Measurements from ENCODE around the gene DDR1.

DNA sequence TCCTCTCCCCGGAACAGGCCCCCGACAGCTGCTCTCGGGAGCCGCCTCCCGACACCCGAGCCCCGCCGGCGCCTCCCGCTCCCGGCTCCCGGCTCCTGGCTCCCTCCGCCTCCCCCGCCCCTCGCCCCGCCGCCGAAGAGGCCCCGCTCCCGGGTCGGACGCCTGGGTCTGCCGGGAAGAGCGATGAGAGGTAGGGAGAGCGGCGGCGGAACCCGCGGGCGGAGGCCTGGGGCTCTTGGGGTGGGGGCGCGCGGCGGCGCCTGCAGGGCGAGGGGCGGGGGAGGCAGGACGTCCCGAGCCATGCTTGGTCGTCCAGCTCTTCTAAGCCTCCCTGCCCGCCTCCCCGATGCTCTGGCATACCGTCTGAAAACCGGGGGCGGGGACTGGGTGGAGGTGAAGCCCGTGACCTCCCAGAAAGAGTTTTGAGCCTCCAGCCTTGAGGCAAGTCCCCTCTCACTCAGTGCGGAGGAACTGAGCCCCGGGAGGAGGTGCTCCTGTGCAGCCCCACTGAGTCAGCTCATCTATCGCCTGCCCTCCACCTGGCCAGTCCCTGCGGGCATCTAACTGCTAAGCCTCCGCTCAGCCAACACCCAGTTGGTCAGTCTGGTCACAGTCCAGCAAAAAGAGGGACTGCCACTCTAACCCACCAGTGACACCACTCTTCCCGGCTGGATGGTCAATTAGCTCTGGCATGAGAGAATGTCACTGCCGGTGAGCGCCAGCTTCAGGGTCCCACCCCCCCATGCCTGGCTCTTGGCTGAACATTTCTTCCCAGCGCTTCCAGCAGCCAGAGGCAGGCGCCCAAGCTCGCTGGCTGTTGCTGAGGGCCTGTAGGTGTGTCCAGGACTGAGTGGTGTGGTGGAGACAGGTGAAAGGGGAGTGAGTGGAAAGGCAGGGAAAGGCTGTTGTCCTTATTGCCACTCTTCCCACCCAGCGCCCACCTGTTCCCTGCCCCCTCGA, 482 bp downstream of the DDR1 start:
- TF ChIP-seq TCF7 (CRISPR knock-in tag; IDR thresholded peaks at IDR 0.05; ENCODE audit: low read depth): no peak
- TF ChIP-seq, protein P1, sequence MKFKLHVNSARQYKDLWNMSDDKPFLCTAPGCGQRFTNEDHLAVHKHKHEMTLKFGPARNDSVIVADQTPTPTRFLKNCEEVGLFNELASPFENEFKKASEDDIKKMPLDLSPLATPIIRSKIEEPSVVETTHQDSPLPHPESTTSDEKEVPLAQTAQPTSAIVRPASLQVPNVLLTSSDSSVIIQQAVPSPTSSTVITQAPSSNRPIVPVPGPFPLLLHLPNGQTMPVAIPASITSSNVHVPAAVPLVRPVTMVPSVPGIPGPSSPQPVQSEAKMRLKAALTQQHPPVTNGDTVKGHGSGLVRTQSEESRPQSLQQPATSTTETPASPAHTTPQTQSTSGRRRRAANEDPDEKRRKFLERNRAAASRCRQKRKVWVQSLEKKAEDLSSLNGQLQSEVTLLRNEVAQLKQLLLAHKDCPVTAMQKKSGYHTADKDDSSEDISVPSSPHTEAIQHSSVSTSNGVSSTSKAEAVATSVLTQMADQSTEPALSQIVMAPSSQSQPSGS (CRISPR knock-in tag; IDR thresholded peaks at IDR 0.05; ENCODE audit: borderline replicate concordance, low read depth): no peak
- TF ChIP-seq FOXK1 (CRISPR knock-in tag; IDR thresholded peaks at IDR 0.05): no peak
- TF ChIP-seq, protein P2, sequence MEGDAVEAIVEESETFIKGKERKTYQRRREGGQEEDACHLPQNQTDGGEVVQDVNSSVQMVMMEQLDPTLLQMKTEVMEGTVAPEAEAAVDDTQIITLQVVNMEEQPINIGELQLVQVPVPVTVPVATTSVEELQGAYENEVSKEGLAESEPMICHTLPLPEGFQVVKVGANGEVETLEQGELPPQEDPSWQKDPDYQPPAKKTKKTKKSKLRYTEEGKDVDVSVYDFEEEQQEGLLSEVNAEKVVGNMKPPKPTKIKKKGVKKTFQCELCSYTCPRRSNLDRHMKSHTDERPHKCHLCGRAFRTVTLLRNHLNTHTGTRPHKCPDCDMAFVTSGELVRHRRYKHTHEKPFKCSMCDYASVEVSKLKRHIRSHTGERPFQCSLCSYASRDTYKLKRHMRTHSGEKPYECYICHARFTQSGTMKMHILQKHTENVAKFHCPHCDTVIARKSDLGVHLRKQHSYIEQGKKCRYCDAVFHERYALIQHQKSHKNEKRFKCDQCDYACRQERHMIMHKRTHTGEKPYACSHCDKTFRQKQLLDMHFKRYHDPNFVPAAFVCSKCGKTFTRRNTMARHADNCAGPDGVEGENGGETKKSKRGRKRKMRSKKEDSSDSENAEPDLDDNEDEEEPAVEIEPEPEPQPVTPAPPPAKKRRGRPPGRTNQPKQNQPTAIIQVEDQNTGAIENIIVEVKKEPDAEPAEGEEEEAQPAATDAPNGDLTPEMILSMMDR (IDR thresholded peaks at IDR 0.05): no peak
- no peak for TF ChIP-seq TEAD1 (CRISPR knock-in tag; IDR thresholded peaks at IDR 0.05)
- no peak for TF ChIP-seq ETV6 (CRISPR knock-in tag; IDR thresholded peaks at IDR 0.05)
- TF ChIP-seq ZNF416 (CRISPR knock-in tag; IDR thresholded peaks at IDR 0.05): no peak
- TF ChIP-seq, protein P3, sequence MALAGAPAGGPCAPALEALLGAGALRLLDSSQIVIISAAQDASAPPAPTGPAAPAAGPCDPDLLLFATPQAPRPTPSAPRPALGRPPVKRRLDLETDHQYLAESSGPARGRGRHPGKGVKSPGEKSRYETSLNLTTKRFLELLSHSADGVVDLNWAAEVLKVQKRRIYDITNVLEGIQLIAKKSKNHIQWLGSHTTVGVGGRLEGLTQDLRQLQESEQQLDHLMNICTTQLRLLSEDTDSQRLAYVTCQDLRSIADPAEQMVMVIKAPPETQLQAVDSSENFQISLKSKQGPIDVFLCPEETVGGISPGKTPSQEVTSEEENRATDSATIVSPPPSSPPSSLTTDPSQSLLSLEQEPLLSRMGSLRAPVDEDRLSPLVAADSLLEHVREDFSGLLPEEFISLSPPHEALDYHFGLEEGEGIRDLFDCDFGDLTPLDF (CRISPR knock-in tag; IDR thresholded peaks at IDR 0.05): no peak
- TF ChIP-seq SMAD3 (CRISPR knock-in tag; IDR thresholded peaks at IDR 0.05; ENCODE audit: borderline replicate concordance): no peak
- TF ChIP-seq, protein P4, sequence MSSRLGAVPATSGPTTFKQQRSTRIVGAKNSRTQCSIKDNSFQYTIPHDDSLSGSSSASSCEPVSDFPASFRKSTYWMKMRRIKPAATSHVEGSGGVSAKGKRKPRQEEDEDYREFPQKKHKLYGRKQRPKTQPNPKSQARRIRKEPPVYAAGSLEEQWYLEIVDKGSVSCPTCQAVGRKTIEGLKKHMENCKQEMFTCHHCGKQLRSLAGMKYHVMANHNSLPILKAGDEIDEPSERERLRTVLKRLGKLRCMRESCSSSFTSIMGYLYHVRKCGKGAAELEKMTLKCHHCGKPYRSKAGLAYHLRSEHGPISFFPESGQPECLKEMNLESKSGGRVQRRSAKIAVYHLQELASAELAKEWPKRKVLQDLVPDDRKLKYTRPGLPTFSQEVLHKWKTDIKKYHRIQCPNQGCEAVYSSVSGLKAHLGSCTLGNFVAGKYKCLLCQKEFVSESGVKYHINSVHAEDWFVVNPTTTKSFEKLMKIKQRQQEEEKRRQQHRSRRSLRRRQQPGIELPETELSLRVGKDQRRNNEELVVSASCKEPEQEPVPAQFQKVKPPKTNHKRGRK (CRISPR knock-in tag; IDR thresholded peaks at IDR 0.05; ENCODE audit: borderline replicate concordance): no peak
- TF ChIP-seq IRF2 (CRISPR knock-in tag; IDR thresholded peaks at IDR 0.05; ENCODE audit: borderline replicate concordance, low read depth): no peak
